Measurements from ENCODE around the gene C10orf71. TPM values are rescaled to one million over a fixed set of nuclear protein-coding genes. Genes with fewer than 3 reads are reported as not detected.

Gene C10orf71
- total RNA-seq, 3 donors from 2014 or later, result 0.05 TPM; not detected in 2

DNA sequence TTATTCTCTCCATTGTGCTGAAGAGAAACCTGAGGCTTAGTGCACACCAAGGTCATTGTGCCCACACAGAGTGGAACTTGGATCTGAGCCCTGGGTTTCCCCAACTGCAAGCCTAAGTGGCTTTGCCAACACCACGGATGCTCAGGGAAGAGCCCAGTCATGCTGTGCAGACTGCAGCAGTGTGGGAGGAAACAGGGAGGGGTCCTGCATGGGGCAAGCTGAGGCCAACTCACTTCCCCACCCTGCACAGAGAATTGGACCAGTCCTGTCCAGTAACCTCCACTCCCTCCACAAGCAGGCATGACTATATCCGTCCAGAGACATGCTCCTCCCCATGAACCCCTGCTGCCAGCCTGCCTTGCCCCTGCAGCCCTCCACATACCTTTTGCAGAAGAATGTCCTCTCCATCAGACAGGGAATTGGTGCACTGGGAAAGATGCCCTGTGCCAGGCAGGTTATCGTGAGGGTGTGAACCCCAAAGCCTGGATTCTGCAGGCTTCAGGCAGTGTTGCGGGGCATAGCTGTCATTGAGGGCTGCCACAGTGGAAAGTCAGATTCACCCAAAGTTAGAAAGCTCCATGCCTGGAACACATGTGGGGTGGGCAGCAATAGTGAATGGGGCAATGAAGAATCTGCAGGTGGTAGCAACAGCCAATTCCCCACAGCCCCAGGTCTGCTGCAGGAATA lies 52.0 kb downstream of the C10orf71 start:
- peaks cover 7% of the 10 kb centered on the region for H3K9me3 ChIP-seq
- TF ChIP-seq, protein P1, sequence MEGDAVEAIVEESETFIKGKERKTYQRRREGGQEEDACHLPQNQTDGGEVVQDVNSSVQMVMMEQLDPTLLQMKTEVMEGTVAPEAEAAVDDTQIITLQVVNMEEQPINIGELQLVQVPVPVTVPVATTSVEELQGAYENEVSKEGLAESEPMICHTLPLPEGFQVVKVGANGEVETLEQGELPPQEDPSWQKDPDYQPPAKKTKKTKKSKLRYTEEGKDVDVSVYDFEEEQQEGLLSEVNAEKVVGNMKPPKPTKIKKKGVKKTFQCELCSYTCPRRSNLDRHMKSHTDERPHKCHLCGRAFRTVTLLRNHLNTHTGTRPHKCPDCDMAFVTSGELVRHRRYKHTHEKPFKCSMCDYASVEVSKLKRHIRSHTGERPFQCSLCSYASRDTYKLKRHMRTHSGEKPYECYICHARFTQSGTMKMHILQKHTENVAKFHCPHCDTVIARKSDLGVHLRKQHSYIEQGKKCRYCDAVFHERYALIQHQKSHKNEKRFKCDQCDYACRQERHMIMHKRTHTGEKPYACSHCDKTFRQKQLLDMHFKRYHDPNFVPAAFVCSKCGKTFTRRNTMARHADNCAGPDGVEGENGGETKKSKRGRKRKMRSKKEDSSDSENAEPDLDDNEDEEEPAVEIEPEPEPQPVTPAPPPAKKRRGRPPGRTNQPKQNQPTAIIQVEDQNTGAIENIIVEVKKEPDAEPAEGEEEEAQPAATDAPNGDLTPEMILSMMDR (IDR thresholded peaks at IDR 0.05), result no peak
- intact Hi-C loops (cut with DNase I, micrococcal nuclease), result no loop called here
- no peaks in the 10 kb centered on the region for H3K4me1 ChIP-seq (ENCODE audit: low read depth)
- no peak overlapping the region for H3K4me3 ChIP-seq
- no peak for ATAC-seq
- no peaks in the 10 kb centered on the region for H3K36me3 ChIP-seq (ENCODE audit: low read depth)
- no peak for DNase-seq

DNA sequence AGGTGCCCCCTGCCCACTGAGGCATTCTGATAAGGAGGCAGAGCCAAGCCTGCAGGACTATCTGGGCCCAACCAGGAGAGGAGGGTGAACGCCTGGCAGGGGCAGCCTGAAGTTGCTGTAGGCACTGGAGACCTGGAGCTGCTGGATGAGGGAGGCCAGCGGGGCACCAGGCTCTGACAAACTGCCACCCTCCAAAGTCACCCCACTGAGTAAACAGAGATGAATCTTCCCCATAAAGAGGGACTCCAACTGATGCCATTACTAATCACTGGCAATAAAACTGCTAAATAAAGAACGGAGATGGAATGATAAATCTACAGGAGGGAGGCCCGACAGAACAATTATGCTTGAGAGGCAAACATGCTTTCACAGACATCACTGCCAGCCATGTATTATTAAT lies 52.7 kb downstream of the C10orf71 start:
- Histone ChIP-seq H3K4me3 (no peak overlapping the region), H3K9me3 (peaks cover 7% of the 10 kb centered on the region), H3K36me3 (ENCODE audit: low read depth) (no peaks in the 10 kb centered on the region), H3K4me1 (ENCODE audit: low read depth) (no peaks in the 10 kb centered on the region)
- TF ChIP-seq, protein P1 (IDR thresholded peaks at IDR 0.05), result no peak
- intact Hi-C loops (cut with DNase I, micrococcal nuclease), result no loop called here
- DNase-seq (no peak), ATAC-seq (no peak)

DNA sequence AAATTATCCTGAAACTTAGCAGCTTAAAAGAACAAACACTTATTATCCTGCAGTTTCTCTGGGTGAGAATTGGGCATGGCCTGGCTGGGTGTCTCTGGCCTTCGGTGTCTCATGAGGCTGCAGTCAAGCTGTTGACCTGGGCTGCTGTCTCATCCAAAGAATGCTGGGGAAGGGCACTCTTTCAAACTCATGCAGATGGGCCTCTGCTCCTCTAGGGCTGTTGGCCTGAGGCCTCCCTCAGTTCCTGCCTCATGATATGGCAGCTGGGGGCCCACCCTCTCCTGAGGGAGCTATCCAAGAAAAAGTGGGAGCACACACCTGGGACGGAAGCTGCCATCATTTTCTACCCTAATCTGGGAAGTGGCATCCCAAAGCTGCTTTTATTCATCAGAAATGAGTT lies 53.4 kb downstream of the C10orf71 start:
- DNase-seq, result no peak
- no peaks in the 10 kb centered on the region for H3K4me1 ChIP-seq (ENCODE audit: low read depth)
- TF ChIP-seq, protein P1 (IDR thresholded peaks at IDR 0.05), result no peak
- peaks cover 7% of the 10 kb centered on the region for H3K9me3 ChIP-seq
- no peak for ATAC-seq
- no peak overlapping the region for H3K4me3 ChIP-seq
- intact Hi-C loops (cut with DNase I, micrococcal nuclease), result no loop called here
- H3K36me3 ChIP-seq (ENCODE audit: low read depth), result no peaks in the 10 kb centered on the region

DNA sequence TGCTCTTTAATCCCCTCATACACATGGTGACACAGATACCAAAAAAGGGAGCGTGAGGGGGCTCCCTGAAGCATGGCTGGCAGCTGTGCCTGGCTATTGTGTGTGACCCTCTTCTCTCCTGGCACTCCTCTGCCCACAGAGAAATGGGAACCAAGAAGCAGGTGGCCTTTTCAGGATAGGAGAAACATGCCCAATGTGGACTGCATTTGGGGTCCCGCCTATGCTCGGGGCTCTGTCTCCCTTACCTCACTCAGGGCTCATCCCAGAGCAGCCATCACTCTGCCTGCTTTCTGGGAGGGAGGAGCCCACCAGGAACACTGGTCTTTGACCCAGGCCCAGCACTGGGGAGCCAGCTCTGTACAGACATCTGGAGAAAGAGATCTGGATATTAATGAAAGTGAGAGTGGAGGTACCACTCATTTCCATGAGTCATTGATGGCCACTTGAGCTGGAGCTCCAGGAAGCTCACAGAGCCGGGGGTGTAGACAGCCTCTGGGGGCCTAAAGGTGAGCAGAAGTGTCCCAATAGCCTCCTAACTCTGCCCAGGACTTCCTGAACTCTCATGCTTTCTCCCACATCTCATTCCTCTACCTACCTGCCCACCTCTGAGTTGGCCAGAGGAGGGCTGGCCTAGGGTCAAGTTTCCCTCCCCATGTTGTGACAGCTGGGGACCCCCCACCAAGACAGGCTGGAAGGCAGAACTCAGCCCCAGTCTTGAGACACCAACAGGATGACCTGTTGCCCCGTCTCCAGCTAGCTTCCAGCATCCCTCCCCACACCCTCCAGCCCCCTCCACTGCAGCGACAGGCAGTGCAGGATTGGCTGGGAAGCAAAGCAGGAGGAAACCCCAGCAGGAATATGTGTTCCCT lies 54.3 kb downstream of the C10orf71 start:
- intact Hi-C loops (cut with DNase I, micrococcal nuclease), result no loop called here
- TF ChIP-seq, protein P1 (IDR thresholded peaks at IDR 0.05), result no peak
- Histone ChIP-seq H3K4me3 (no peak overlapping the region), H3K4me1 (ENCODE audit: low read depth) (no peaks in the 10 kb centered on the region), H3K9me3 (peaks cover 7% of the 10 kb centered on the region), H3K36me3 (ENCODE audit: low read depth) (no peaks in the 10 kb centered on the region)
- ATAC-seq (no peak), DNase-seq (no peak)

DNA sequence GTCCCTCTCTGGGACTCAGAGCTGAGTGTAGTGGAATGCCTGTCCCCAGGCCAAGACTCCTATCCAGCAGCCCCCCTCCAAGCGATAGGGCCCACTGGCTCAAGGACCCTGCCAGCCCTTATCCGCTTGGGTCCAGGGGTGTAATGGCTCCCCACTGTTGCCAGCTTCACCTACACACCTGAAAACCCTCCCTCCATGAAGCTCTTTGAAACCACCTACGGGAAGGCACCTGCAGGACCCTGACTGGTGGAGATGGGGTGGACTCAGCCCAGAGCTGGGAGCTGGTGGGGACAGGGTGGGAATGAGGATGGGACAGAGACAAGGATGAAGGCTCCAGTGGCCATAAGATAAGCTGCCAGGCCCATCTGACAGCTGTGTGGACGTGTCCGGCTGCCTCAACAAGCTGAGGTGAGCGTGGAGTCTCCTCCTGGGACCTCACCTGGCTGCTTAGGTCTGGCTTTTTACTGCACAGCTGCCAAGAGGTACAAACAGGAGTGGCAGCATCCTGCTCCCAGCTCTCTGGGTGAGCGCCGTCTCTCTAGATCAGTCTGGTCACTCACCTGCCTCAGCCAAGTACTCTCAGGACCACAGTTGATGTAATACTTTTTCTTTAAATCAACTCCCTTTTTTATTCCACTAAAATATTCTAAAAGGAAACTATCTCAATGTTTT lies 55.1 kb downstream of the C10orf71 start:
- H3K9me3 ChIP-seq, result peaks cover 7% of the 10 kb centered on the region

More for the DNA sequence above, 55.1 kb downstream of the C10orf71 start:
- DNase-seq, result no peak
- Histone ChIP-seq H3K4me1 (ENCODE audit: low read depth) (no peaks in the 10 kb centered on the region), H3K36me3 (ENCODE audit: low read depth) (no peaks in the 10 kb centered on the region), H3K4me3 (no peak overlapping the region)
- TF ChIP-seq, protein P1 (IDR thresholded peaks at IDR 0.05), result no peak
- intact Hi-C loops (cut with DNase I, micrococcal nuclease), result no loop called here
- no peak for ATAC-seq
